Endothelial cell of umbilical vein (primary cell): ENCODE data around the gene CMTM4. TPM values are rescaled to one million over a fixed set of nuclear protein-coding genes. Genes with fewer than 3 reads are reported as not detected.

ENCODE experiments used
- BruUV-seq: library from RNA; stranded (reverse); fragments of 400-500 nt; replicated peaks from 2 replicates; lab custom pipeline; 2021; lab: Mats Ljungman, UMichigan
- CTCF ChIA-PET: fragments of 300-600, 350-600 bp; sonication (Branson Sonifier 250); formaldehyde crosslinking; loops from one replicate; lab custom pipeline; 2021; ENCODE audit warnings: antibody characterized with exemption, inconsistent platforms; lab: Charles Lee
- POLR2A ChIA-PET: fragments of 300-600, 350-600 bp; sonication (Branson Sonifier 250); formaldehyde crosslinking; loops from one replicate; lab custom pipeline; 2021; ENCODE audit warnings: antibody characterized with exemption, inconsistent platforms; lab: Charles Lee
- DNase-seq: peaks from one replicate; pipeline ENCODE4 v3.0.0-alpha.2; 2011; ENCODE audit warnings: low read depth, low spot score
- FAIRE-seq: peaks from 2 replicates; lab custom pipeline; 2011; peaks lifted over from hg19 to GRCh38; lab: Jason Lieb, UNC
- H2AFZ ChIP-seq: 2 replicates; pipeline ENCODE4 v1.6.0; 2012; ENCODE audit warnings: low read depth, low read length, control low read depth, inconsistent platforms
- H3K27ac ChIP-seq: 2 replicates; pipeline ENCODE4 v1.5.1; 2011; ENCODE audit warnings: low read depth, mild to moderate bottlenecking, control low read depth, low read length, moderate library complexity; ENCODE audit not compliant: insufficient read depth
- H3K27me3 ChIP-seq, 2 experiments: 2 replicates each; pipeline versions ENCODE4 v1.6.0 to v1.6.1; 2011; ENCODE audit warnings: low read length in 2 of 2, mixed read lengths in 1 of 2; ENCODE audit not compliant: control insufficient read depth in 2 of 2, insufficient read depth in 2 of 2
- H3K36me3 ChIP-seq, 2 experiments: 2 replicates in 1 of 2; 3 replicates in 1 of 2; pipeline ENCODE4 v1.5.1; 2011; ENCODE audit warnings: low read length in 2 of 2, mild to moderate bottlenecking in 1 of 2, moderate library complexity in 1 of 2; ENCODE audit not compliant: control insufficient read depth in 2 of 2, insufficient read depth in 2 of 2; ENCODE audit errors: extremely low read depth in 1 of 2
- H3K4me1 ChIP-seq: 3 replicates; pipeline ENCODE4 v1.5.1; 2011; ENCODE audit warnings: mild to moderate bottlenecking, low read length; ENCODE audit not compliant: control insufficient read depth, insufficient read depth; ENCODE audit errors: extremely low read depth
- H3K4me2 ChIP-seq: 2 replicates; pipeline ENCODE4 v1.6.1; 2011; ENCODE audit warnings: low read length, control low read depth, mixed read lengths; ENCODE audit not compliant: insufficient read depth
- H3K4me3 ChIP-seq, 3 experiments: fragments of 200-600 bp in 1 of 3; sonication (generic), shearing (Covaris generic) in 1 of 3; replicated peaks in 1 of 3; 2 replicates each; pipeline ENCODE4 v1.5.1; 2011 to 2016; ENCODE audit warnings: control low read depth in 3 of 3, low read length in 3 of 3, mild to moderate bottlenecking in 2 of 3, inconsistent platforms in 1 of 3, low read depth in 1 of 3, moderate library complexity in 1 of 3; ENCODE audit not compliant: insufficient read depth in 1 of 3
- H3K79me2 ChIP-seq: 2 replicates; pipeline ENCODE4 v1.6.0; 2012; ENCODE audit warnings: low read length, inconsistent platforms; ENCODE audit not compliant: control insufficient read depth, insufficient read depth
- H3K9ac ChIP-seq: replicated peaks from 2 replicates; pipeline ENCODE3; 2011; ENCODE audit warnings: low read length, control low read depth; ENCODE audit not compliant: insufficient read depth; ENCODE audit errors: extremely low read depth
- H3K9me1 ChIP-seq: replicated peaks from 3 replicates; pipeline ENCODE4 v1.6.0; 2011; ENCODE audit warnings: mild to moderate bottlenecking, low read length; ENCODE audit not compliant: control insufficient read depth, insufficient read depth; ENCODE audit errors: extremely low read depth
- H3K9me3 ChIP-seq: replicated peaks from 2 replicates; pipeline ENCODE4 v1.5.1; 2012; ENCODE audit warnings: low read length, inconsistent platforms; ENCODE audit not compliant: control insufficient read depth, insufficient read depth
- H4K20me1 ChIP-seq: replicated peaks from 2 replicates; pipeline ENCODE3; 2011; ENCODE audit warnings: mild to moderate bottlenecking, low read length; ENCODE audit not compliant: control insufficient read depth, insufficient read depth; ENCODE audit errors: extremely low read depth
- EZH2 ChIP-seq: IDR thresholded peaks from 2 replicates; pipeline ENCODE4 v1.6.1; 2012; ENCODE audit warnings: borderline replicate concordance, low read depth, mild to moderate bottlenecking, moderate library complexity, low read length, inconsistent platforms; ENCODE audit not compliant: severe bottlenecking
- FOS ChIP-seq: IDR thresholded peaks from 2 replicates; pipeline ENCODE4 v1.6.1; 2011; ENCODE audit warnings: mild to moderate bottlenecking, low read length, moderate library complexity, borderline replicate concordance; ENCODE audit not compliant: insufficient read depth
- GATA2 ChIP-seq: IDR thresholded peaks from 2 replicates; pipeline ENCODE4 v1.7.0; 2011; ENCODE audit warnings: low read depth, mild to moderate bottlenecking, moderate library complexity, mixed read lengths, low read length; ENCODE audit not compliant: insufficient read length, insufficient read depth
- JUN ChIP-seq: IDR thresholded peaks from 2 replicates; pipeline ENCODE4 v1.6.1; 2011; ENCODE audit warnings: borderline replicate concordance, low read depth; ENCODE audit not compliant: insufficient read length, insufficient read depth
- MYC ChIP-seq: IDR thresholded peaks from one replicate; pipeline ENCODE4 v1.6.1; 2011; ENCODE audit warnings: mild to moderate bottlenecking, low read depth, low read length
- POLR2A ChIP-seq: IDR thresholded peaks from 2 replicates; pipeline ENCODE4 v1.6.1; 2012; ENCODE audit warnings: low read depth, mild to moderate bottlenecking, control low read depth, low read length
- POLR2AphosphoS5 ChIP-seq: IDR thresholded peaks from 2 replicates; pipeline ENCODE4 v1.6.1; 2012; ENCODE audit warnings: low read depth, mild to moderate bottlenecking, control low read depth, low read length, moderate library complexity; ENCODE audit not compliant: insufficient read depth
- dilution Hi-C: fragments of 300-500 bp; cut with MboI; formaldehyde crosslinking; loops from one replicate; pipeline ENCODE4 v1.15.0; 2019; ENCODE audit warnings: low sequenced_read_pairs; ENCODE audit not compliant: extremely low pct_ligation_motif_present
- intact Hi-C: fragments of 100-400 bp; cut with micrococcal nuclease; formaldehyde crosslinking; loops from one replicate; pipeline ENCODE4 v1.10.0; 2022
- polyA plus RNA-seq, 4 experiments: library from polyadenylated mRNA; depleted of rRNA in 3 of 4; stranded (reverse) in 3 of 4; unstranded in 1 of 4; fragments of >200 nt; gene quantifications; 2 replicates each; pipeline versions ENCODE4 v1.2.1 to v1.2.3, GENCODE V29; 2011 to 2012; ENCODE audit warnings: missing spikeins in 1 of 4
- total RNA-seq: library from RNA; stranded (reverse); gene quantifications from 2 replicates; pipeline ENCODE4 v1.2.3, GENCODE V29; 2021
- TF ChIP-seq, protein P1 (sequence below): IDR thresholded peaks from 2 replicates; pipeline ENCODE4 v1.6.1; 2011; ENCODE audit not compliant: insufficient read depth, insufficient read length
- TF ChIP-seq, protein P2 (sequence below), 2 donors: IDR thresholded peaks; 1 replicate in 1 of 2; 2 replicates in 1 of 2; pipeline ENCODE4 v1.5.1; 2011; ENCODE audit warnings: low read length in 2 of 2, mild to moderate bottlenecking in 2 of 2, moderate library complexity in 2 of 2, control low read depth in 1 of 2, inconsistent platforms in 1 of 2, low read depth in 1 of 2; ENCODE audit not compliant: insufficient read depth in 1 of 2; ENCODE audit errors: extremely low read depth in 1 of 2

CMTM4 gene
- total and polyA plus RNA-seq, 2 donors (not counting 3 experiments of a cell fraction or from before 2014, with no cell fraction given) = 9.0 to 10.7 TPM

DNA sequence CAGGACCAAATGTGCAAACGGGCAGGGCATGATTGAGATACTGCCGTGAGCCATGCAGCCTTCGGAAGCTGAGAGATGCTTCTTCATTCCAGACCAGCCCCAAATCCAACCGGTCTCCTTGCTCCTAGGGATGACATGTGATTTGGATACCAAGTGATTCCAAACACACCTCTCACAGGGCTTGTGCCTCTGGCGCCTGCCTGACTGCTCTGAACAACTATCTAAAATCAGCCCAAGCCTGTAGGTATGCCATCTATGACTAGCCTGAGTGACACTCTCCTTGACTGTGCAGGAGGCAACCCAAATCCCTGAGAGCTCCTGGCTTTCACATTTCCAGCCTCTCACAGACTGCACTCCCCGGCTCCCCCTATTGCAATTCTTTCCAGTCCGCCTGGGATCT is 34.6 kb upstream of the CMTM4 start:
- H3K9me1 ChIP-seq = no peaks in the 10 kb centered on the region
- dilution Hi-C loops = no loop called here
- no peak overlapping the region for H3K27ac ChIP-seq
- no peak overlapping the region for H3K4me2 ChIP-seq
- H3K27me3 ChIP-seq = no peaks in the 10 kb centered on the region
- no peak for FAIRE-seq
- no peaks in the 10 kb centered on the region for H3K79me2 ChIP-seq
- ChIA-PET POLR2A (no interaction called here), CTCF (interaction anchor here (0.9 to 4.1 kb wide), 6 partner anchors 9 to 137 kb away, joined by 3 to 29 read pairs (median 7); no protein-coding TSS in a partner anchor)
- no peaks in the 10 kb centered on the region for H3K9me3 ChIP-seq
- H3K4me1 ChIP-seq = no peaks in the 10 kb centered on the region
- no peak for DNase-seq
- no peak for TF ChIP-seq FOS
- no peak for TF ChIP-seq EZH2
- no peak for TF ChIP-seq JUN
- no peak for TF ChIP-seq GATA2
- TF ChIP-seq, protein P1, sequence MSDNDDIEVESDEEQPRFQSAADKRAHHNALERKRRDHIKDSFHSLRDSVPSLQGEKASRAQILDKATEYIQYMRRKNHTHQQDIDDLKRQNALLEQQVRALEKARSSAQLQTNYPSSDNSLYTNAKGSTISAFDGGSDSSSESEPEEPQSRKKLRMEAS = no peak
- TF ChIP-seq, protein P2, sequence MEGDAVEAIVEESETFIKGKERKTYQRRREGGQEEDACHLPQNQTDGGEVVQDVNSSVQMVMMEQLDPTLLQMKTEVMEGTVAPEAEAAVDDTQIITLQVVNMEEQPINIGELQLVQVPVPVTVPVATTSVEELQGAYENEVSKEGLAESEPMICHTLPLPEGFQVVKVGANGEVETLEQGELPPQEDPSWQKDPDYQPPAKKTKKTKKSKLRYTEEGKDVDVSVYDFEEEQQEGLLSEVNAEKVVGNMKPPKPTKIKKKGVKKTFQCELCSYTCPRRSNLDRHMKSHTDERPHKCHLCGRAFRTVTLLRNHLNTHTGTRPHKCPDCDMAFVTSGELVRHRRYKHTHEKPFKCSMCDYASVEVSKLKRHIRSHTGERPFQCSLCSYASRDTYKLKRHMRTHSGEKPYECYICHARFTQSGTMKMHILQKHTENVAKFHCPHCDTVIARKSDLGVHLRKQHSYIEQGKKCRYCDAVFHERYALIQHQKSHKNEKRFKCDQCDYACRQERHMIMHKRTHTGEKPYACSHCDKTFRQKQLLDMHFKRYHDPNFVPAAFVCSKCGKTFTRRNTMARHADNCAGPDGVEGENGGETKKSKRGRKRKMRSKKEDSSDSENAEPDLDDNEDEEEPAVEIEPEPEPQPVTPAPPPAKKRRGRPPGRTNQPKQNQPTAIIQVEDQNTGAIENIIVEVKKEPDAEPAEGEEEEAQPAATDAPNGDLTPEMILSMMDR (IDR thresholded peaks at IDR 0.05; ENCODE audit: extremely low read depth in 1 of 2, insufficient read depth in 1 of 2, low read depth in 1 of 2, low read length in 2 of 2) = no peak
- no peak for TF ChIP-seq MYC
- TF ChIP-seq POLR2A = no peak
- no peak for TF ChIP-seq POLR2AphosphoS5
- no peak overlapping the region for H3K9ac ChIP-seq
- H2AFZ ChIP-seq = no peak overlapping the region
- BruUV-seq = no TSS peak
- H3K36me3 ChIP-seq = peaks cover 45 to 58% of the 10 kb centered on the region in 2 experiments
- no peaks in the 10 kb centered on the region for H4K20me1 ChIP-seq
- intact Hi-C loops = no loop called here
- H3K4me3 ChIP-seq = no peak overlapping the region
